Colonic mucosa (tissue), 4 donors: ENCODE data around the gene FAT1. TPM values are rescaled to one million over a fixed set of nuclear protein-coding genes. Genes with fewer than 3 reads are reported as not detected.

Experiments
- DNase-seq: peaks from one replicate; pipeline ENCODE4 v3.0.0-alpha.2; 2020
- H3K27ac ChIP-seq: fragments of 200-600 bp; one replicate; pipeline ENCODE4 v1.8.0; 2021
- H3K27me3 ChIP-seq: fragments of 200-600 bp; one replicate; pipeline ENCODE4 v1.8.0; 2021
- H3K36me3 ChIP-seq: fragments of 200-600 bp; one replicate; pipeline ENCODE4 v1.8.0; 2021
- H3K4me1 ChIP-seq: fragments of 200-600 bp; one replicate; pipeline ENCODE4 v1.8.0; 2021; ENCODE audit warnings: mild to moderate bottlenecking
- H3K4me3 ChIP-seq: fragments of 200-600 bp; one replicate; pipeline ENCODE4 v1.8.0; 2021
- H3K9ac ChIP-seq, 2 donors: one replicate each; pipeline ENCODE4 v1.7.0; 2013; ENCODE audit warnings: control low read depth in 2 of 2, low read depth in 2 of 2, low read length in 2 of 2
- H3K9me3 ChIP-seq: fragments of 200-600 bp; one replicate; pipeline ENCODE4 v1.8.0; 2021
- CTCF ChIP-seq: fragments of 200-600 bp; IDR thresholded peaks from one replicate; pipeline ENCODE4 v1.8.0; 2022; ENCODE audit warnings: antibody characterized with exemption, mild to moderate bottlenecking
- intact Hi-C: fragments of 100-400 bp; cut with DNase I; formaldehyde crosslinking; loops from one replicate; pipeline ENCODE4 v1.14.1; 2022
- total RNA-seq, 2 donors: library from RNA; stranded (reverse); fragmentation: NEBNext Ultra II Directional in 1 of 2; extraction: Animal tissue kit (Norgen Biotek cat#: 25700) in 1 of 2; gene quantifications; one replicate each; pipeline ENCODE4 v1.2.1, GENCODE V29; 2021
- donor health status: healthy.
- donor health status: DM: no; HTN: no; CAD: no.
- donor health status: DM: no; HTN: no; CAD: no.

Gene FAT1
- total RNA-seq, 2 donors from 2014 or later: 243 to 300 TPM

GRCh38 chr4:186642998-186643397 is 80.7 kb downstream of the FAT1 start:
- no peak overlapping the region for H3K9ac ChIP-seq

GRCh38 chr4:186642530-186642929 is 81.1 kb downstream of the FAT1 start:
- Histone ChIP-seq H3K4me3 (no peak overlapping the region), H3K27me3 (no peaks in the 10 kb centered on the region), H3K27ac (no peak overlapping the region), H3K36me3 (no peaks in the 10 kb centered on the region), H3K9ac (no peak overlapping the region), H3K4me1 (no peaks in the 10 kb centered on the region), H3K9me3 (no peaks in the 10 kb centered on the region)
- intact Hi-C loops: no loop called here
- DNase-seq: no peak
- no peak for TF ChIP-seq CTCF

More at GRCh38 chr4:186642998-186643397, 80.7 kb downstream of the FAT1 start:
- TF ChIP-seq CTCF: no peak
- no peaks in the 10 kb centered on the region for H3K4me1 ChIP-seq
- intact Hi-C loops: no loop called here
- no peaks in the 10 kb centered on the region for H3K36me3 ChIP-seq
- DNase-seq: no peak
- no peaks in the 10 kb centered on the region for H3K9me3 ChIP-seq
- no peaks in the 10 kb centered on the region for H3K27me3 ChIP-seq
- no peak overlapping the region for H3K4me3 ChIP-seq
- H3K27ac ChIP-seq: no peak overlapping the region

DNA sequence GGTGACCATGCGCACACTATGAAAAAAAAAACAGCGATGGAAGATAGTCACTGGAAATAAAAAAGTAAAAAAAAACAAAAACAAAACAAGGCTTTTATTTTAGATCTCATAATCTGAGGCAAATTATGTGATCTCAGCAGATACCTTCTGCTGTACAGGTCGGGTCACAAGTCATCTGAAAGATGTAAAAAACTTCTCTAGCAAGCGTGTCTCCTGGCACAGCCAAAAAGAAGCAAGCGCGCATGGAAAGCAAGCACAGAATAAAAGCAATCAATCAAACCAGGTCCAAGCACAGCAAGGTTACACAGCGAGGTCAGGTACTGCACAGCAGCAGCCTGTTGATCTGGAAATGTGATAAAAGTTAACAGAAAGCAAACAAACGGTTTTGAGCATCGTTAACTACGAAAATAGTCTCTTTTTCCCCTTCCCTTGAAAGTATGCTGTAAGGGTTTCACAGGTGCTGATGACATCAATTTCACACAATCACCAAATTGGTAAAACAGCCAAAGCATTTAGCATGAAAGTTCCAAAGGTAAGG is 89.0 kb downstream of the FAT1 start:
- Histone ChIP-seq H3K4me1 (no peaks in the 10 kb centered on the region), H3K27ac (no peak overlapping the region), H3K9me3 (no peaks in the 10 kb centered on the region), H3K9ac (no peak overlapping the region), H3K4me3 (no peak overlapping the region), H3K27me3 (no peaks in the 10 kb centered on the region), H3K36me3 (peaks cover 10% of the 10 kb centered on the region)
- intact Hi-C loops: no loop called here
- no peak for TF ChIP-seq CTCF
- DNase-seq: no peak

DNA sequence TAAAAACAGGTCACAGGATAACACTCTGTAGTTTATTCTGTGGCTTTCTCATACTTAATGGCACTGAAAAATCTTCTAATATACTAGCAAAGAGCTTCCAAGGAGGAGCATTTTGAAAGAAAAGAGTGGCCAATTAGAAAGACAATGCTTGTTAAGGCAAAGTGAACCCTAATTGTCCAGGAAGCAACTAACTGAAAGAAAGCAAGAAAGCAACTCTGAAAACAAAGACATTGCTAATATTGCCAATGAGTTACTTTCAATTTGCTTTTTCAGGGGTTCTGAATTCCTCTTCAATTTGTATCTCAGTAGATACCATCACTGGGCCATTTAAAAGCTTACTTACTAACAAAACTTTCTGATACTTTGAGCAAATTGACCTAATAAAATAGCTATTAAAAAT is 89.8 kb downstream of the FAT1 start:
- peaks cover 10% of the 10 kb centered on the region for H3K36me3 ChIP-seq
- no peaks in the 10 kb centered on the region for H3K9me3 ChIP-seq
- H3K27ac ChIP-seq: no peak overlapping the region
- H3K4me1 ChIP-seq: no peaks in the 10 kb centered on the region
- H3K4me3 ChIP-seq: no peak overlapping the region
- intact Hi-C loops: no loop called here
- TF ChIP-seq CTCF: no peak
- H3K27me3 ChIP-seq: no peaks in the 10 kb centered on the region
- DNase-seq: no peak
- H3K9ac ChIP-seq: no peak overlapping the region

GRCh38 chr4:186630128-186630527 is 93.5 kb downstream of the FAT1 start:
- no peak for DNase-seq
- peaks cover 10% of the 10 kb centered on the region for H3K36me3 ChIP-seq
- intact Hi-C loops: no loop called here
- no peaks in the 10 kb centered on the region for H3K9me3 ChIP-seq
- H3K4me1 ChIP-seq: no peaks in the 10 kb centered on the region
- no peak for TF ChIP-seq CTCF
- H3K9ac ChIP-seq: no peak overlapping the region
- H3K27me3 ChIP-seq: no peaks in the 10 kb centered on the region
- H3K27ac ChIP-seq: no peak overlapping the region
- H3K4me3 ChIP-seq: no peak overlapping the region
